HG02870 (cell line): ENCODE measurements around the gene SULT1C3.

Experiments
- ATAC-seq: cut with Tn5 transposase; IDR thresholded peaks from one replicate; pipeline ENCODE4 v1.9.1; 2021; ENCODE audit warnings: mild to moderate bottlenecking, moderate library complexity; ENCODE audit not compliant: unreplicated experiment

The SULT1C3 gene

DNA sequence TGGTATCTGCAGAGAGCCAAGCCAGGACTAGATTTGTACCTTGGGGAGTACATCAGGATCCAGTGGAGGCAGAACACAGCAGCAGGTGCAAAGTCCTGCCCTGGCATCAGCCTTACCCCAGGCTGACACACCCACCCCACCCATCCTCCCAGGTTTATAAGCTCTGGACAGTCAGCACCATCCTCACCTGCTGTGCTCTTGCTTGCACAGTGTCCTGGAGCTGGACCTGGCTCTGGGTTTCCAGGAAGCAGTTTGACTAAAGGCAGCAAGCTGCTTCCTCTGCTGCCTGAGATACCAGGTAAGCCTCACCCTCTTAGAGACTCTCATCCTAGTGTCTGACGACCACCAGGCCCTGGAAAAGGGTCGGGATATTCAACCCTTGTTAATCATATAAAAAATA, at the start of gene SULT1C3:
SULT1C3 (plus strand) TSS at position 183 of the 400 bp plus-strand sequence. CDS start 7,227 bp downstream, outside the sequence.
- no peak for ATAC-seq

DNA sequence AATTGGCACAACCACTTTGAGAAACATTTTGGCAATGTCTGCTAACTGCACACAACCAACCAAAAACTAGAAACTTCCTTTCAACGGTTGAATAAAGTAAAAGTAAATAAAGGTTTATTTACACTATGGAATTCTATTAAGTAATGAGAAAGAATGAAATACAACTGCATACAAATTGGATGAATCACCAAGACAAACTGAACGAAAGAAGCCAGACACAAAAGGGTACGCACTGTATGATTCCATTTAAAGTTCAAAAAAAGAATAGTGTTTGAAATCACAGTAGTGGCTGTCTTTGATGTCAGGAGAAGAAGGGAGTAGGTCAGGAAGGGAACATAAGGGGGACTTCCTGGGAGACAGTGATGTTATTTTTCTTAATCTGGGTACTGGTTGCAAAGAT, 46.5 kb upstream of the SULT1C3 start:
- no peak for ATAC-seq

DNA sequence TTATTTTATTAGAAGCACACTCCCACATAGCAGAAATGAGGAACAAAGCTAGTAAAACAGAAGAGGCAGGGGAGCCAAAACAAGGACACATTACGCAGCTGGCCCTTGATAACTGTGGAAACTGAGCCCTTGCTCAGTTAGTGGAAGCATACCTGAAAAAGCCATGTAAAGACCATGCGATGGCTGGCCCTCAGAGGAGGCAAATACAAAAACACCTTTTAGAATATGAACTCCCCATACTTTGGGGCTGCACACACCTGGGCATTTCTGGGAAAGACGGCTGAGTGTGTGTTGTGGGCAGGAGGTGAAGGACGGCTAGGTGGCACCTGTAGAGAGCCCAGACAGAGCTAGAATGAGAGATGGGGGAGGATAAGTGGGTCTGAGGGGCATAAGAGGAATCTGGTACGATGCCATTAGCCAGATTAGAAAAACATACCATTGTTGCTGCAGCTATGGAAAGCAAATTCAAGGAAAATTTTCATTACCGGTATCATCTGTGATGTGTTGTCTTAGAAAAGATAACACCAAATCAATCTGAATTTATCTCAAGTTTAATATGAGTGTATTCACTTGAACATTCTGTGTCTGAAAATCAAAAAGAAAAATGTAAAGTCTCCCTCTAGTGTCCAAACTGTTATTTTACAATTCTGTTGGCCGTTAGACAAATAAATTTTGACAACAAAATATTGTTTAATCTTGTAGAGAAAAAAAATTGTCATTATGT, 45.2 kb upstream of the SULT1C3 start:
- no peak for ATAC-seq

DNA sequence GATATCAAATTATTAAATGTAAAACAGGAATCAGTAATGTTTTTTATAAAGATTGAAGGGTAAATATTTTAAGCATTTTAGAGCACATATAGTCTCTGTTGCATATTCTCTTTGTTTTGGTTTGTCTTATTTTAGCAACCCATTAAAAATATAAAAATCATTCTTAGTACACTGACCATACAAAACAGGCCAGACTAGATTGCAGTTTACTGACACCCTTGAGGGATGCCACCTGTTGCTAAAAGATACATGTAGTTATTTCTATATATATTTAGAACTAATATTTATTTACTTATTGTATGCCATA, 44.7 kb upstream of the SULT1C3 start:
- no peak for ATAC-seq

DNA sequence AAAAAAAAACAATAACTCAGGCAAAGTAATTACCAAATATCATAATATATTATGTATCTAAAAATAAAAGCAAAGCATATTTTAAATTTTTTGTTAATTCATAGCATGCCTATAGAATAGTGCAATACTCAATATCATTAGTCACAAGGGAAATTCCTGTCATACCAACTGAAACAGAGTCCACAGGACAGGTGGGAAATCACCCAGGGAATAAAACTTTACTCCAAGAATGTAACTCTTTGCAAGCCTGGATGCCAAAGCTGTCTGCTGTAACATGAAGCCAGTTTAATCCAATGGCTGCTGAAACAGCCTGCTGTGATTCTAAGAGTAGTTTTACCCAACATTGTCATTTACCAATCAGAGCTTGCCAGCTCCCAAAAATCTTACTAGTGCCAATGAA, 40.0 kb upstream of the SULT1C3 start:
- no peak for ATAC-seq

DNA sequence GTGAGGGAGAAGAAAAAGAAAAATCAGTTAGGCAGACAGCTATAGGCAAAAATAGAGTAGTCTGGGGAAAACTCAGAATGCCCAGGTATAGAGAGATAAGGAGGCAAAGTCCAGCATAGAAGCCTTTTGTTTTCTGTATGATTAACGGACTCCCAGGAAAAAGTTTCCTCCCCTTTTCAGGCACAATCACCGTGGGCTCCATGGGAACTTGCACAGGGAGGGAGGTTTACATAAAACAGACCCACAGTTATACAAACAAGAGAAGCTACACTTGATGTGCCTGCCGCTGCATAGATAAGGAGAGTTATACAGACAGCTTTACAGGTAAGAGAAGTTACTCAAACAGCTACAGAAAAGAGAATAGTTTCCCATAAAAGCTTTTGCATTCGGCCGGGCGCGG, 39.2 kb upstream of the SULT1C3 start:
- ATAC-seq: no peak

DNA sequence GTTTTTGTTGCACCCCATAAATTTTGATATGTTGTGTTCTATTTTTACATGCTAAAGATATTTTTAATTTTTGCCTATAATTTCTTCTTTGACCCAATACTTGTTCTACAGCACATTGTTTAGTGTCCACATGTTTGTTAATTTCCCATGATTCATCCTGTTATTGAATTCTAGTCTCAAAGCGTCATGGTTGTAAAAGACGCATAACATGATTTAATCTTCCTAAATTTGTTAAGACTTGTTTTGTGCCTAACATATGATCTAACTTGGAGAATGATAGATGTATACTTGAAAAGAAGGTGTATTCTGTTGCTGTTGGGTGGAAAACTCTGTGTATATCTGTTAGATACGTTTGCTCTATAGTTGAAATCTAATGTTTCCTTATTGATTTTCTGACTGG, 27.1 kb upstream of the SULT1C3 start:
- ATAC-seq: no peak

DNA sequence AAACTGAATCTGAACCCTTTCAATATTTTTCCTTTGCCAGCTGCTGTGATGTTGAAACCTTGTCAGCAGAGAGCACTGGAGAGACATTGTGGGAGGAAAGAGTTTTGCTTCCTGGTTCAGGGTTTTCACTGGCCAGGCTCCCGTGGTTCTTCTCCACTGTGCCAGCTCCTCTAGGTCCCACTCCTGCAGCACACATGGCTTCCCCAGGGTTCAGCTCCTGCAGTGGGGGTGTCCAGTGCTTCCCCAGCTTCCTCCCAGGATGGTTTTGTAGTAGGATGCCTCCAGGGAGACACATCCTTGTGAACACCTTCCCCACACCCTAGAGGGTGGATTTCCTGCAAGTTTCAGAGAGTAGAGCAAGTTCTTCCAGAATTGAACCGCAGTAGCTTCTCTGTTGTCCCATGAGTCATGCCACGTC, 24.0 kb upstream of the SULT1C3 start:
- no peak for ATAC-seq

DNA sequence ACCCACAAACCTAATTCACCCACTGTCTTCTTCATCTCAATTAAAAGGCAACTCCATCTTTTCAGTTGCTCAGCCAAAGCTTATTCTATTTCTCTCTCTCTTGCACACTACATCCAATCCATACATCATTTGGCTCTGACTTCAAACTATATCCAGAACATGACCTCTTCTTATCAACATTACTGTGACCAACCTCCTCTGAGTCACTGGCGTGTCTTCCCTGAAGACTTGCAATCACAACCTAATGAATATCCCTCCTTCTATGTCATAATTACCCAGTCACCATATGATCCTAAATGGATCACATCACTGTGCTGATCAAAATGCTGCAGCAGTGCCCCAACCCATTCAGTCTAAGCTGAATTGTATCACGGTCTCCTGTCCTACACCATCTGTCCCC, 22.6 kb upstream of the SULT1C3 start:
- no peak for ATAC-seq

DNA sequence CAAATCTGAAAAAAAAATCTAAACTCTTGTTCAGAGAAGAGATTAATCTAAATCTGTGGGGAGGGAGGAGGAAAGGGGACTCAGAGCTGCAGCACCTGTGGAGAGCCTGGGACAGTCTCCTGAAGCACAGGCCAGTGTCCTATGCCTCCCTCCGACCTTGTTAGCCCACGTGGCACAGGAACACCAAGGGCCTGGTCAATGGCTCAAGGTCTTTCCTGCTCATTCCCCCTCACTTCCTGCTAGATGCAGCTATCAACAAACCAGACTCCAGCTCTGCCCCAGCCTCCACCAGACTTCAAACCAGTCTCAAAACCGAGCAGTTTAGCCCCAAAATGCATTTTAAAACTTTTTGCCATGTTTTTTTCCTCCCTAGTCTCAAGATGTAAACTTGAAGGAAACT, 20.1 kb upstream of the SULT1C3 start:
- ATAC-seq: no peak

DNA sequence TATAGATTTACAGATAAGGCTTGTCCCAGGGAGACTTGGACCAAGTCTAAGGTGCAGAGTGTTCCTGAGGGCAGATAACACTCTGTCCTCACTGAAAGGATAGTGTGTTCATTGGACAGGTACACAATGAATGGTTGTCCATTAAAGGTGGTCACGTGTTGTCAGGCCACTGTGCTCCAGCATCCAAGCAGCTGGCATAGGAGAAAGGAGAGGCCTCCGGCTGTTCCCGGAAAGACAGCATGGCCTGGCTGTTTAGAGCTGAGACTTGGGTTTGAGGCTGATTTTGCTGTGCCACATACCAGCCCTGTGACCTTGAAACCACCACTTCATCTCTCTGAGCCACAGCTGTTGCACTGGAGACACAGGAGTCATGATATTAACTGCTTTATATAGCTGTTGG, 19.6 kb upstream of the SULT1C3 start:
- no peak for ATAC-seq

DNA sequence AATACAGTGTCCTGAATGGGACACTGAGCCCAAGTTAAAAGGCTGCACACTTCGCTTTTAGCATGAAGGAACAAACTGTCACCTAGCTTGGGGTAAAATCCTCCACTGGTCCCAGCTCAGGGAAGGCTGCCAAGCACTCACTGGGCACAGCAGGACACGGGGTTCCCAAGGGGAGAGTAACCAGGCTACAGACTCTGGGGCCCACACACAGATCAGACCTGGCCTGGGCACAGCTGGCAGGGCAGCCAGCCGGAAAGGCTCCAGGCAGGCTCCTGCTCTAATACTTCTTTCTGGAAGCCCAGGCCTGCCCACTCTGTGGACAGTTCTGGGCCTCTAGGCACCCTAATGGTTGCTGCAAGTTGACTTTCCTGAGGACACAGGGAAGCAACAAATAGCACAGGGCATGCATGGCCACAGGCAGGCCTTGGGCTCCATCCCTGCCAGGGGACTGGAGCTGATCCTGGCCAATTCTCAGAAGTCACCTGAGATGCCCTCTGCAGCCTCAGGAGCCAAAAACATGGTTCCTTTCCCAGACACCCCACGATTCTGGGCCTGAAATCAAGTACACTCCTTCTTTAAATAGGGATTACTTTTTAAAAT, 18.7 kb upstream of the SULT1C3 start:
- no peak for ATAC-seq

DNA sequence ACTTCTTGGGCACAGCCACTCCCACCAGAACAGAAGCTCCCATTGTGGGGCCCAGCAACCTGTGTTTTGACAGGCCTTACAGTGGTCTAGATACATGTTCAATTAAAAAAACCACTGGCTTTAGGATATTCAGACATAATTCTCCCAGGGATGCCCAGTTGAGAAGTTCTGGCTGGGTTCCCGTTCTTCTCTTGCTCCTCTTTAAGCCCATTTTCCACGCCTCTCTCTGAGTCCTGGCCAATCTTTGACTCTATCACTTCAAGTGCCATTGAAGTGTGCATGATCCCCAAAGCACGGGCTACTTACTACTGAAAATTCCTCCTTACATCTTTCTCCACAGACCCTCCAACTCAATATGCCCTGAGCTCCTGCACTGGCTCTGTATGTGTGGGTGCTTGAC, 17.5 kb upstream of the SULT1C3 start:
- no peak for ATAC-seq

DNA sequence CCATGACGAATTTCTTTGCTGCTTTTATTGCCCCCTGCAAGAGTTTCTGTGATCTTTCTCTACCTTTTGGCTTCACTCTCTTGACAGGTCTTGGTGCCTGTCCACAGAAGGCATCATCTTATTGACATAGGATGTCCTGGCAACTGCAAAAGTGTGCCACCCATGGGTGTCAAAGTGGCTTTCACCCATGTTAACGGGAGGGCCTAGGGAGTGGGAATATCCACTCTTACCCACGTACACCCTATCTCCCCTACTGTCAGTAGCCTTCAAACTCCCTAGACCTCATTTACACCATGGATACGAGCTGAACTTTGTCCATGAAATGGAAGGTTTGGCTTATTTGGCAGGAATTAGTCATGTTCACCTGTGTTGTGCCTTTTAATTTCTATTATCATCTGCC, 16.2 kb upstream of the SULT1C3 start:
- ATAC-seq: no peak

DNA sequence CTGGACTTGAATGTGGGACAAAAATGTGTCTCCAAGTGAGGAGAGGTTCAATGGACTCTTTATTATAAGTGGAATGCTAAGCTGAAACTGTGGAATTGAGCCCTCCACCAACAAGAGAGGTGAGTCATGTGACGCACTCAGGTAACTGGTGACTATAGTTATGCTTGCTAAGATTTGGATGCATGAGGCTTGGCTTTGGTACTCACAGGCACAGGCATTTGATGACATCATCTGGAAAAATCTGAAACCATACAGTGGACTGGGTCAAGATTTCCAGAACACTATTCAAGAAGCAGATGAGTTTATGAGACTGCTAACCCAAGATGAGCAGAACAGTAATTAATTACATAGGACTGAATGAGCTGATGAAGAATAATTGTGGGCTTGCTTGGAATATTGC, 15.7 kb upstream of the SULT1C3 start:
- no peak for ATAC-seq

DNA sequence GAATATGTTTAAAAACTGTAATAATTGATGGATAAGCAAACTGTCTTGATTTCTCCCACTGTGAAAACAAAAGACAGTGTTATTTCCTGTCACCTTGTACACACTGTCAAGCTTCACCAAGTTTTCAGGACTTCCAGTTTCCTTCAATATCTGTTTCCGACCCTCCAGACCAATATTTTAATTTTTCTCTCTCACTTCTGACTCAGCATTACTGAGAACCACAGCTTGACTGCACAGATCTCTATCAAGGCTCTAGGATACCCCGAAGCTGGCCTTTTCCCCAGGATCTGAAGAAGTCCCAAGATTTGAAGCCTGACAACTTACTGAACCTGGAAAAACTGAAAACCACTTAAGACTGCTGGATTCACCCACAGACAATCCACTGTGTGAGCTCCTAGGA, 13.2 kb upstream of the SULT1C3 start:
- no peak for ATAC-seq

DNA sequence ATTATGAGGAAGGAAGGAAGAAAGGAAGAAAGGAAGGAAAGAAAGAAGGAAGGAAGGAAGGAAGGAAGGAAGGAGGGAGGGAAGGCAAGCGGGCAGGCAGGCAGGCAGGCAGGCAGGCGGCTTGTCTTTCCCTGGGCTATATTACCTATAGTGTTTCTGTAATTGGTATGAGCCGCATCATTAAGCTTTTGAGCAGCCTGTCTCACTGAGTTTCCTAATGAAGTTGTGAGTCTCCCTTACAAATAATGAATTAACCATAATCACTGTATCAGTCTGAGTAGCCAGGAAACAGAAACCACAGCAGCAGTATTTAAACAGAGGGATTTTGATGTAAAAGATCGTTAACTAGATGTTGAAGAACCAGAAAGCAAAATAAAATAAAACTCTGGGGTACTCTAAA, 11.8 kb upstream of the SULT1C3 start:
- no peak for ATAC-seq

DNA sequence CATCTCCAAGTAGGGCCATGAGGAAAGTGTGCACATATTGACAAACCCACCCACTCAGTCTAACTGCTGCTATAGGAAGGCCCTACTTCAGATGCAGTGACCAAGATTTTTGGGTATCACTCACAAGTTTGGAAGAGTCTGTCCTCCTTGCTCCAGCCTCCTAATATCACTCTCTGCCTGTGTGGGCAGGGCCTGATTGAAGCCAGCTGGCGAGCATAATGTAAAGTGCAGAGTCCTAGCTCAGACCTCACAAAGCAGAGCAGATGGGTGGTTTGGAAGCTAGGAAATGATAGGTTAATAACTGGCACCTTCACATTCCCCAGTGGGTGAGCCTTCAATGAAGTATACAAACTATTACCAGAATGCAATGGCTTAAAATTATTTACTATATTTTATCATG, 11.2 kb upstream of the SULT1C3 start:
- ATAC-seq: no peak

DNA sequence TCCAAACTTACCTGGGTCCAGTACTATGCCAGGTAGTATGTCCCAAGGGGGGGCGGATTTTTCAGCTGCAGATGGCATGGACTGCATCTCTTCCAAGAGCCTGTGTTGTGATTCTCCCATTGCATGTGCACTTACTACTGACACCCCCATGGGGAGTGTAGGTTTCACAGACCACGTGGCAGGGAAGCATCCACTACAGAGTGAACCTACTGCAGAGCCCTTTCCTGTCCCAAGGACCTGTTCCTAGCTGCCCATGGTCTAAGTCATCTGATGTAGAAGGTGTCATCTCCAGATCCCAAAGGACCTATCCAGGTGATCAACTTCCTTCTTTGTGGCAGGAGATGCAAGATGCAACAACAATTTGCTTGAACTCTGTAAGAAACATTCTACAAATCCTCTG, 9.9 kb upstream of the SULT1C3 start:
- no peak for ATAC-seq

DNA sequence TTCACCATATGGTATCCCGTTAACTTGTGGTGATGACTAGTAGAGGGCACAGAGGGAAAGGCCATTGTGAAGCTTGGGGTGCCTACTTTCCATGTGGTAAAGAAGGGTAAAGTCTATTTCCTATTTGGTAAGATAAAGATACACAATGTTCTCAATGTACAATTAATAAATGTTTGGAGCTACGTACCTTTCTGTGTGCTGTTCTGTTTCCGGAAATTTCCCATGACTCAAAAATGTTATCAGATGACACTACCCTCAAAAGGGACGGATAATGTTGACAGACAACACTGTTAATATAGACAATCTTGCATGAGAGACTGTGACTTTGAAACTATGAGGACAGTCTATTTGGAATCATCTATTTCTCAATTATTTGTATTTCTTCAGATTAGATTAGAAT, 4.2 kb upstream of the SULT1C3 start:
- no peak for ATAC-seq

DNA sequence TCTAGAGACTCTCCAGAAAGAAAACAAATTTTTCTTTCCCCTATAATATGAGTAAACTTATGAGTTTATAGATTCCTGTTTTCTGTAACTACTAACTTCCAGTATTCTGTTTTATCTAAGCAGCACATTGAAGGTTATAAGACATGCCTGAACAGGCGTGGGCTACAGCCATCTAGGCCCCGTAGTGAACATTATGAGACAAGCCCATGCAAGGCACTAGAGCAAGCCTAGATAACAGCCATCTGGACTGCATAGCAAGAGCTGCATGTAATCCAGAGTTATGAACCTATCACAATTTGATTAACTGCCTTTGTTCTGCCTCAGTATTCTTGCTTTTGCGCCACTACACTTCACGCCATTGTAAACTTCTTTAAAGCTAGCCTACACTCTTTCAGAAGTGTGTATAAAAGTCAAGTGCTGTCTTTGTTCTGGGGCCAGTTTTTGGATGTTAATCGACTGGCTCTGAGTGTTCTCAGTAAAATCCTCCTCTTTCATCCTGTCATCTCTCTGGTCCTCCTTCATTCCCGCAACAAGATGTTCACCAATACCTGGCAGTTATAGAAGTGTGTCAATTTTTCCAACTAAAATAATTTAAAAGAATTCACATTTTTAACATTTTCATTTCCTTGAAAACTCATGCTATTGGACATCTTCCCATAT, 3.0 kb upstream of the SULT1C3 start:
- ATAC-seq: no peak

DNA sequence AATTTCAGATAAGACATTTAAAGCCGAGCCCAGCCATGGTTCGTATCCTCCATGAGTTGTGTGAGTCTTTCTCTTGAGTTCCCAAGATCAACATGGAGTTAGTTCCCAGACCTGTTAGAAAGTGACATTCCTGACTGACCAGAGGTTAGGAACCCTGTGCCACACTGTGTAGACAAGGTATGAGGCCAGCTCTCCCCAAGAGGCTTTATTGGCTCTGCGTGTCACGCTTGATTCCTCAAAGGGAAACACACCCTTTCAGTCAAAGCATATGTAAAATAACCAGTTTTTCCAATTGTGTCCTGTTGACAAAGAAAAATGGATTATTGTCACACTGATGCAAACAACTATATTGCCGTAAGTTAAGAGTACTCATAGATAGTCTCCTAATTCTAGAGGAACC, 1.2 kb downstream of the SULT1C3 start:
- ATAC-seq: no peak

DNA sequence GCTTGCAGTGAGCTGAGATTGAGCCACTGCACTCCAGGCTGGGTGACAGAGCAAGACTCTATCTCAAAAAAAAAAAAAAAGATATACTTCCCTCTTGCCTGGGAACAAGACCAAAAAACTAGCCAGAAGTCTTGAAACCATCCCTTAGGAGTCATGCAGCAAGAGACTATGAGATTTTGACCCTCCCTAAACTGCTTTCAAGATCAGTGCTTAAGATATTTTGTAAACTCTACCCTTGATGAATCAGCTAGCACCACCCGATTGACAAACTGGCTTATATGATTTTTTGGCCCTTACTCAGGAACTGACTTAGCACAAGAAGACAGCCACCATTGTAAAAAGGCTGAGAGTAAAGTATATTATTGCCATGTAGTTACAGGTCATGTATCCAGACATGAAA, 3.8 kb downstream of the SULT1C3 start:
- no peak for ATAC-seq
